GM12878 (cell line): ENCODE measurements around the gene ANKS1A. TPM values are rescaled to one million over a fixed set of nuclear protein-coding genes. Genes with fewer than 3 reads are reported as not detected.

Experiments used
- ATAC-seq: fragments of 200-7000 bp; cut with Tn5 transposase; 3 replicates; pipeline ENCODE4 v1.9.1; 2020; ENCODE audit warnings: mild to moderate bottlenecking, moderate library complexity
- BruUV-seq: library from RNA; stranded (reverse); fragments of 400-500 nt; replicated peaks from 2 replicates; lab custom pipeline; 2021; lab: Mats Ljungman, UMichigan
- CTCF ChIA-PET: fragments of 300-600 bp; sonication (Branson Sonifier 250); formaldehyde crosslinking; extraction: SDS; loops from one replicate; lab custom pipeline; 2021; ENCODE audit warnings: inconsistent platforms; lab: Yijun Ruan, JAX
- POLR2A ChIA-PET: fragments of 350-600 bp; formaldehyde crosslinking; extraction: SDS; loops from one replicate; lab custom pipeline; 2021; ENCODE audit warnings: inconsistent platforms; lab: Charles Lee
- RAD21 ChIA-PET: fragments of 300-600 bp; sonication (Branson Sonifier 250); formaldehyde crosslinking; loops from one replicate; lab custom pipeline; 2023; ENCODE audit warnings: antibody characterized with exemption; ENCODE audit not compliant: unreplicated experiment; lab: Charles Lee
- SMC1A ChIA-PET: fragments of 300-600 bp; sonication (Branson Sonifier 250); formaldehyde crosslinking; loops from one replicate; lab custom pipeline; 2023; ENCODE audit not compliant: unreplicated experiment, uncharacterized antibody; lab: Charles Lee
- DNase-seq: peaks from one replicate; pipeline ENCODE4 v3.0.0-alpha.2; 2011; ENCODE audit warnings: low read depth, low spot score
- FAIRE-seq: peaks from 3 replicates; lab custom pipeline; 2011; peaks lifted over from hg19 to GRCh38; lab: Jason Lieb, UNC
- H2AFZ ChIP-seq: 2 replicates; pipeline ENCODE4 v1.6.0; 2011; ENCODE audit warnings: low read depth, low read length, control low read depth; ENCODE audit not compliant: control insufficient read depth
- H3K27ac ChIP-seq: 2 replicates; pipeline ENCODE4 v1.5.1; 2011; ENCODE audit warnings: control low read depth; ENCODE audit not compliant: control insufficient read depth, insufficient read depth
- H3K27me3 ChIP-seq, 2 experiments: replicated peaks in 1 of 2; 2 replicates each; pipeline versions ENCODE4 v1.6.0 to v1.6.1; 2011; ENCODE audit warnings: low read length in 1 of 2; ENCODE audit not compliant: control insufficient read depth in 2 of 2, insufficient read depth in 2 of 2
- H3K36me3 ChIP-seq, 2 experiments: 2 replicates each; pipeline ENCODE4 v1.5.1; 2011; ENCODE audit warnings: low read length in 1 of 2; ENCODE audit not compliant: control insufficient read depth in 2 of 2, insufficient read depth in 2 of 2
- H3K4me1 ChIP-seq: 2 replicates; pipeline ENCODE4 v1.6.1; 2011; ENCODE audit warnings: mild to moderate bottlenecking, low read length, moderate library complexity, mixed read lengths; ENCODE audit not compliant: control insufficient read depth, insufficient read depth
- H3K4me2 ChIP-seq: 2 replicates; pipeline ENCODE4 v1.6.0; 2011; ENCODE audit warnings: control low read depth; ENCODE audit not compliant: control insufficient read depth, insufficient read depth
- H3K4me3 ChIP-seq: fragments of 200-600 bp; sonication (generic); 2 replicates; pipeline ENCODE4 v1.5.1; 2016
- H3K79me2 ChIP-seq: 2 replicates; pipeline ENCODE4 v1.6.0; 2011; ENCODE audit warnings: low read length; ENCODE audit not compliant: control insufficient read depth, insufficient read depth
- H3K9ac ChIP-seq: 2 replicates; pipeline ENCODE4 v1.8.0; 2011; ENCODE audit warnings: low read length, control low read depth, mixed read lengths; ENCODE audit not compliant: control insufficient read depth, insufficient read depth
- H3K9me3 ChIP-seq: replicated peaks from 3 replicates; pipeline ENCODE4 v1.5.1; 2011; ENCODE audit warnings: mild to moderate bottlenecking, low read length; ENCODE audit not compliant: control insufficient read depth, insufficient read depth
- H4K20me1 ChIP-seq: 2 replicates; pipeline ENCODE4 v1.6.0; 2011; ENCODE audit not compliant: control insufficient read depth, insufficient read depth
- ATF7 ChIP-seq: fragments of 450-650 bp; IDR thresholded peaks from 2 replicates; pipeline ENCODE4 v1.6.1; 2016; ENCODE audit warnings: low read depth, mild to moderate bottlenecking
- BHLHE40 ChIP-seq, 2 experiments: fragments of 450-650 bp in 1 of 2; IDR thresholded peaks; 2 replicates each; pipeline ENCODE4 v1.6.1; 2011 to 2017; ENCODE audit warnings: low read depth in 2 of 2, borderline replicate concordance in 1 of 2, improper control_type of control experiment in 1 of 2, low read length in 1 of 2, mild to moderate bottlenecking in 1 of 2
- BRCA1 ChIP-seq: IDR thresholded peaks from 2 replicates; pipeline ENCODE4 v1.6.1; 2011; ENCODE audit warnings: low read depth, low read length, improper control_type of control experiment
- IKZF1 ChIP-seq: fragments of 450-650 bp; conservative IDR thresholded peaks from 2 replicates; pipeline ENCODE4 v1.6.1; 2017; ENCODE audit warnings: antibody characterized with exemption, mild to moderate bottlenecking
- JUNB ChIP-seq: IDR thresholded peaks from 2 replicates; pipeline ENCODE4 v1.6.1; 2016; ENCODE audit warnings: antibody characterized with exemption, mild to moderate bottlenecking
- PML ChIP-seq: IDR thresholded peaks from 2 replicates; pipeline ENCODE4 v1.6.1; 2012; ENCODE audit warnings: low read length, inconsistent platforms
- RCOR1 ChIP-seq: conservative IDR thresholded peaks from 2 replicates; pipeline ENCODE4 v1.6.1; 2012; ENCODE audit warnings: low read depth, low read length, improper control_type of control experiment
- SMAD5 ChIP-seq: IDR thresholded peaks from 2 replicates; pipeline ENCODE4 v1.6.1; 2016; ENCODE audit warnings: antibody characterized with exemption, low read depth
- SUZ12 ChIP-seq: fragments of 200-600 bp; sonication (generic); IDR thresholded peaks from one replicate; pipeline ENCODE4 v1.6.1; 2018; ENCODE audit warnings: antibody characterized with exemption, mild to moderate bottlenecking; ENCODE audit not compliant: unreplicated experiment
- TAF1 ChIP-seq: IDR thresholded peaks from 2 replicates; pipeline ENCODE4 v1.6.1; 2011; ENCODE audit warnings: mild to moderate bottlenecking, low read depth, low read length, borderline replicate concordance
- TARDBP ChIP-seq: IDR thresholded peaks from 2 replicates; pipeline ENCODE4 v1.6.1; 2016; ENCODE audit warnings: borderline replicate concordance
- ZNF274 ChIP-seq: IDR thresholded peaks from one replicate; pipeline ENCODE4 v1.8.0; 2011; ENCODE audit not compliant: insufficient read length, insufficient read depth
- WGBS: methylation state at CpG from one replicate; pipeline ENCODE4 v1.1.6; 2016; ENCODE audit warnings: low lambda C conversion rate; ENCODE audit not compliant: insufficient replicate concordance, insufficient coverage; ENCODE audit errors: missing lambda C conversion rate; 5-methylcytosine and 5-hydroxymethylcytosine counted together
- in situ Hi-C: fragments of 300-500 bp; cut with MboI; formaldehyde crosslinking; loops from 9 replicates; pipeline ENCODE4 v1.14.3; 2018; ENCODE audit warnings: mixed read lengths
- intact Hi-C: fragments of 100-400 bp; cut with micrococcal nuclease; formaldehyde crosslinking; loops from one replicate; pipeline ENCODE4 v1.14.2; 2022; ENCODE audit not compliant: unreplicated experiment
- polyA plus RNA-seq, 11 experiments: library from polyadenylated mRNA; depleted of rRNA in 4 of 11; unstranded in 6 of 11; stranded (reverse) in 5 of 11; fragments of >200 nt; fragmentation: Nextera tagmentation in 4 of 11; fragmentation: Illumina TruSeq in 1 of 11; extraction: Ambion mirVana in 4 of 11; extraction: Trizol in 1 of 11; gene quantifications; 1 replicate in 1 of 11; 2 replicates in 10 of 11; pipeline versions ENCODE4 v1.2.1 to v1.2.3, GENCODE V29; 2011 to 2016; ENCODE audit warnings: inconsistent platforms in 2 of 11, missing spikeins in 2 of 11, low read depth in 1 of 11
- total RNA-seq, 4 experiments: library from RNA; depleted of rRNA in 3 of 4; stranded (reverse); fragments of >200 nt in 3 of 4; fragmentation: Illumina TruSeq in 1 of 4; extraction: Trizol in 1 of 4; gene quantifications; 2 replicates each; pipeline versions ENCODE4 v1.2.1 to v1.2.3, GENCODE V29; 2013 to 2021
- TF ChIP-seq, protein P1 (sequence below): IDR thresholded peaks from 2 replicates; pipeline ENCODE4 v1.6.1; 2011; ENCODE audit warnings: borderline replicate concordance, low read depth, mild to moderate bottlenecking, moderate library complexity, low read length; ENCODE audit not compliant: insufficient read depth, poor library complexity, severe bottlenecking
- TF ChIP-seq, protein P2 (sequence below): IDR thresholded peaks from 2 replicates; pipeline ENCODE4 v1.6.1; 2011; ENCODE audit warnings: low read depth, mild to moderate bottlenecking, low read length, moderate library complexity, borderline replicate concordance; ENCODE audit errors: extremely low read depth
- TF ChIP-seq, protein P3 (sequence below): IDR thresholded peaks from 2 replicates; pipeline ENCODE4 v1.6.1; 2012; ENCODE audit warnings: low read depth, low read length, improper control_type of control experiment
- TF ChIP-seq, protein P4 (sequence below): fragments of 450-650 bp; IDR thresholded peaks from 2 replicates; pipeline ENCODE4 v1.6.1; 2017; ENCODE audit warnings: borderline replicate concordance

Gene ANKS1A
- total and polyA plus RNA-seq, 10 of the 15 experiments (the other 5 are each of a cell fraction or from before 2014, with no cell fraction given), result 0.60 to 7.0 (median 3.0) TPM

DNA sequence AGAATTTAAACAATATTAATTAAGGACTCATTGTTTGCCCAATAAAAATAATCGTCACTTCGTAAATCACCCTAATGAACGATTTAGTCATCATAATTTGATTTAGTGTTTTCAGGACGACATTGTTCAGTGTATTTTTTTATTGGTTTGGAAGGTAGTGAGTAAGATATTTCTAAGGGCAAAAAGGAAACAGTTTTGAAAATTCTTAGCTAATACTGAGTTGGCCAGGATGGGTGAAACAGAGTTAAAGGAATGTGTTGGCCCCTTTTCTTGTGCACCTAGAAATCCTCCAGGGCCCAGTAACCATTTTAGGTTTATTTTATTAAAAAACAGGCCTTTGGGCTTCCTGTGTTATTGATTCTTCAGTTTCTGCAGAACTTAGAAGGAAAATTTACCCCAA lies 25.3 kb downstream of the ANKS1A start:
- no peaks in the 10 kb centered on the region for H3K36me3 ChIP-seq
- ChIA-PET CTCF (interaction anchor here (1.5 to 2.0 kb wide), 2 partner anchors 72 to 226 kb away, joined by 4 to 7 read pairs; no protein-coding TSS in a partner anchor), RAD21 (no interaction called here), POLR2A (no interaction called here), SMC1A (interaction anchor here (1.0 kb wide), 1 partner anchor 42 kb away, joined by 3 read pairs; no protein-coding TSS in a partner anchor)
- H3K79me2 ChIP-seq, result no peaks in the 10 kb centered on the region
- in situ Hi-C loops, result no loop called here
- BruUV-seq, result no TSS peak
- H3K4me1 ChIP-seq, result peaks cover 12% of the 10 kb centered on the region
- no peak for FAIRE-seq
- 78% methylated on average over 4 of the region's 4 CpGs for WGBS
- H3K9ac ChIP-seq, result no peak overlapping the region
- DNase-seq, result no peak
- no peaks in the 10 kb centered on the region for H4K20me1 ChIP-seq
- H3K4me3 ChIP-seq, result no peak overlapping the region
- no peak overlapping the region for H3K4me2 ChIP-seq
- H2AFZ ChIP-seq, result no peak overlapping the region
- H3K27me3 ChIP-seq, result no peaks in the 10 kb centered on the region
- no peaks in the 10 kb centered on the region for H3K9me3 ChIP-seq
- TF ChIP-seq TARDBP (no peak), JUNB (no peak), BRCA1 (no peak), TAF1 (no peak), PML (no peak), SUZ12 (no peak), SMAD5 (no peak), IKZF1 (no peak), BHLHE40 (IDR thresholded peaks at IDR 0.05; ENCODE audit: borderline replicate concordance in 1 of 2, low read depth in 2 of 2, low read length in 1 of 2) (no peak), ZNF274 (no peak), RCOR1 (no peak), ATF7 (no peak)
- TF ChIP-seq, protein P1, sequence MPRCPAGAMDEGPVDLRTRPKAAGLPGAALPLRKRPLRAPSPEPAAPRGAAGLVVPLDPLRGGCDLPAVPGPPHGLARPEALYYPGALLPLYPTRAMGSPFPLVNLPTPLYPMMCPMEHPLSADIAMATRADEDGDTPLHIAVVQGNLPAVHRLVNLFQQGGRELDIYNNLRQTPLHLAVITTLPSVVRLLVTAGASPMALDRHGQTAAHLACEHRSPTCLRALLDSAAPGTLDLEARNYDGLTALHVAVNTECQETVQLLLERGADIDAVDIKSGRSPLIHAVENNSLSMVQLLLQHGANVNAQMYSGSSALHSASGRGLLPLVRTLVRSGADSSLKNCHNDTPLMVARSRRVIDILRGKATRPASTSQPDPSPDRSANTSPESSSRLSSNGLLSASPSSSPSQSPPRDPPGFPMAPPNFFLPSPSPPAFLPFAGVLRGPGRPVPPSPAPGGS, result no peak
- TF ChIP-seq, protein P2, sequence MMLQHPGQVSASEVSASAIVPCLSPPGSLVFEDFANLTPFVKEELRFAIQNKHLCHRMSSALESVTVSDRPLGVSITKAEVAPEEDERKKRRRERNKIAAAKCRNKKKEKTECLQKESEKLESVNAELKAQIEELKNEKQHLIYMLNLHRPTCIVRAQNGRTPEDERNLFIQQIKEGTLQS, result no peak
- TF ChIP-seq, protein P3, sequence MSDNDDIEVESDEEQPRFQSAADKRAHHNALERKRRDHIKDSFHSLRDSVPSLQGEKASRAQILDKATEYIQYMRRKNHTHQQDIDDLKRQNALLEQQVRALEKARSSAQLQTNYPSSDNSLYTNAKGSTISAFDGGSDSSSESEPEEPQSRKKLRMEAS, result no peak
- TF ChIP-seq, protein P4, sequence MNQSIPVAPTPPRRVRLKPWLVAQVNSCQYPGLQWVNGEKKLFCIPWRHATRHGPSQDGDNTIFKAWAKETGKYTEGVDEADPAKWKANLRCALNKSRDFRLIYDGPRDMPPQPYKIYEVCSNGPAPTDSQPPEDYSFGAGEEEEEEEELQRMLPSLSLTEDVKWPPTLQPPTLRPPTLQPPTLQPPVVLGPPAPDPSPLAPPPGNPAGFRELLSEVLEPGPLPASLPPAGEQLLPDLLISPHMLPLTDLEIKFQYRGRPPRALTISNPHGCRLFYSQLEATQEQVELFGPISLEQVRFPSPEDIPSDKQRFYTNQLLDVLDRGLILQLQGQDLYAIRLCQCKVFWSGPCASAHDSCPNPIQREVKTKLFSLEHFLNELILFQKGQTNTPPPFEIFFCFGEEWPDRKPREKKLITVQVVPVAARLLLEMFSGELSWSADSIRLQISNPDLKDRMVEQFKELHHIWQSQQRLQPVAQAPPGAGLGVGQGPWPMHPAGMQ, result no peak
- TF ChIP-seq, all 136 proteins: peak for 0
- no peak overlapping the region for H3K27ac ChIP-seq
- ATAC-seq, result no peak
- intact Hi-C loops, result no loop called here
